B cell (primary cell): ENCODE results near the gene ARHGAP9. TPM values are rescaled to one million over a fixed set of nuclear protein-coding genes. Genes with fewer than 3 reads are reported as not detected.
A peak's percentile ranks its signal among the peaks of the same experiment; 100 is the strongest.

Experiments used
- ATAC-seq: fragments of 200-7000 bp; cut with Tn5 transposase; one replicate; pipeline ENCODE4 v1.10.0; 2021; ENCODE audit warnings: low read depth, mild to moderate bottlenecking, moderate number of reproducible peaks, moderate library complexity
- CTCF ChIA-PET: fragments of 350-600 bp; sonication (Branson Sonifier 250); formaldehyde crosslinking; loops from one replicate; lab custom pipeline; 2021; ENCODE audit warnings: antibody characterized with exemption, inconsistent platforms; lab: Charles Lee
- POLR2A ChIA-PET: fragments of 350-600 bp; sonication (Branson Sonifier 250); formaldehyde crosslinking; loops from one replicate; lab custom pipeline; 2021; ENCODE audit warnings: antibody characterized with exemption; lab: Charles Lee
- DNase-seq: peaks from one replicate; pipeline ENCODE4 v3.0.0; 2013
- H2AFZ ChIP-seq: 2 replicates; pipeline ENCODE4 v1.6.1; 2012; ENCODE audit warnings: mild to moderate bottlenecking, low read depth, low read length; ENCODE audit not compliant: insufficient read depth, poor library complexity, severe bottlenecking
- H3K27ac ChIP-seq, 2 donors: 1 replicate in 1 of 2; 2 replicates in 1 of 2; pipeline ENCODE4 v1.5.1; 2012 to 2013; ENCODE audit warnings: low read length in 2 of 2, mild to moderate bottlenecking in 2 of 2, moderate library complexity in 1 of 2
- H3K27me3 ChIP-seq, 4 experiments: fragments of 200-600 bp in 1 of 4; sonication (generic) in 1 of 4; replicated peaks in 1 of 4; 1 replicate in 2 of 4; 2 replicates in 2 of 4; pipeline versions ENCODE4 v1.6.1 to v1.7.0; 2013 to 2016; ENCODE audit warnings: low read length in 3 of 4, mild to moderate bottlenecking in 2 of 4, mixed read lengths in 1 of 4, moderate library complexity in 1 of 4; ENCODE audit not compliant: insufficient read depth in 4 of 4, control insufficient read depth in 3 of 4; ENCODE audit errors: control extremely low read depth in 1 of 4
- H3K36me3 ChIP-seq, 2 experiments: replicated peaks in 1 of 2; 1 replicate in 1 of 2; 2 replicates in 1 of 2; pipeline versions ENCODE4 v1.6.1 to v1.7.1; 2013; ENCODE audit warnings: low read length in 1 of 2; ENCODE audit not compliant: insufficient read depth in 2 of 2, control insufficient read depth in 1 of 2; ENCODE audit errors: control extremely low read depth in 1 of 2, extremely low read depth in 1 of 2
- H3K4me1 ChIP-seq, 2 donors: fragments of 200-600 bp in 1 of 2; sonication (generic) in 1 of 2; 1 replicate in 1 of 2; 2 replicates in 1 of 2; pipeline versions ENCODE4 v1.5.1 to v1.6.1; 2013 to 2017; ENCODE audit warnings: low read length in 2 of 2; ENCODE audit not compliant: control insufficient read depth in 2 of 2, insufficient read depth in 2 of 2
- H3K4me2 ChIP-seq: replicated peaks from 2 replicates; pipeline ENCODE3; 2012; ENCODE audit warnings: mild to moderate bottlenecking, low read depth, low read length; ENCODE audit not compliant: poor library complexity, severe bottlenecking
- H3K4me3 ChIP-seq, 5 experiments: fragments of 200-600 bp in 1 of 5; sonication (generic) in 1 of 5; 1 replicate in 3 of 5; 2 replicates in 2 of 5; pipeline versions ENCODE4 v1.5.1 to v1.7.0; 2011 to 2016; ENCODE audit warnings: low read length in 4 of 5, mild to moderate bottlenecking in 4 of 5, low read depth in 2 of 5, control low read depth in 1 of 5, moderate library complexity in 1 of 5; ENCODE audit not compliant: insufficient read depth in 1 of 5; ENCODE audit errors: control extremely low read depth in 1 of 5, extremely low read depth in 1 of 5
- H3K79me2 ChIP-seq: fragments of 200-600 bp; sonication (generic); one replicate; pipeline ENCODE4 v1.6.0; 2016; ENCODE audit warnings: low read length; ENCODE audit not compliant: control insufficient read depth, insufficient read depth
- H3K9ac ChIP-seq: fragments of 200-600 bp; sonication (generic); 2 replicates; pipeline ENCODE4 v1.6.1; 2017; ENCODE audit warnings: mild to moderate bottlenecking, low read length, moderate library complexity
- H3K9me3 ChIP-seq, 3 donors: one replicate each; pipeline versions ENCODE4 v1.6.1 to v1.7.1; 2013; ENCODE audit warnings: low read length in 2 of 3; ENCODE audit not compliant: control insufficient read depth in 2 of 3, insufficient read depth in 1 of 3; ENCODE audit errors: control extremely low read depth in 1 of 3
- H4K20me1 ChIP-seq: 2 replicates; pipeline ENCODE4 v1.6.0; 2012; ENCODE audit warnings: mild to moderate bottlenecking, low read length; ENCODE audit not compliant: insufficient read depth, control insufficient read depth, poor library complexity, severe bottlenecking
- H3K27ac Mint-ChIP-seq: one replicate; pipeline ENCODE4 v1.8.0; 2021; ENCODE audit warnings: mixed read lengths
- H3K27me3 Mint-ChIP-seq: one replicate; pipeline ENCODE4 v1.8.0; 2021; ENCODE audit warnings: mixed read lengths
- H3K4me1 Mint-ChIP-seq: one replicate; pipeline ENCODE4 v1.8.0; 2021; ENCODE audit warnings: mixed read lengths
- H3K4me3 Mint-ChIP-seq: one replicate; pipeline ENCODE4 v1.8.0; 2021; ENCODE audit warnings: mixed read lengths
- H3K9me3 Mint-ChIP-seq: one replicate; pipeline ENCODE4 v1.8.0; 2022; ENCODE audit warnings: mixed read lengths; ENCODE audit not compliant: insufficient read depth
- EZH2 ChIP-seq: IDR thresholded peaks from 2 replicates; pipeline ENCODE4 v1.6.1; 2012; ENCODE audit warnings: borderline replicate concordance, low read depth, mild to moderate bottlenecking, moderate library complexity, low read length; ENCODE audit not compliant: insufficient read depth, poor library complexity, severe bottlenecking
- WGBS: methylation state at CpG from one replicate; pipeline ENCODE4 v1.1.5; 2013; ENCODE audit warnings: missing lambda C conversion rate; ENCODE audit not compliant: insufficient coverage; 5-methylcytosine and 5-hydroxymethylcytosine counted together
- intact Hi-C: fragments of 100-400 bp; cut with micrococcal nuclease; formaldehyde crosslinking; loops from one replicate; pipeline ENCODE4 v1.10.0; 2022
- polyA plus RNA-seq: library from polyadenylated mRNA; depleted of rRNA; stranded (reverse); fragments of >200 nt; gene quantifications from 2 replicates; pipeline ENCODE4 v1.2.3, GENCODE V29; 2012
- total RNA-seq, 2 donors: library from RNA; stranded (reverse); fragments of 120-200 nt in 1 of 2; gene quantifications; 1 replicate in 1 of 2; 2 replicates in 1 of 2; pipeline versions ENCODE4 v1.2.3 to v1.2.4, GENCODE V29; 2013 to 2022
- TF ChIP-seq, protein P1 (sequence below): fragments of 200-600 bp; IDR thresholded peaks from one replicate; pipeline ENCODE4 v1.8.0; 2022; ENCODE audit warnings: antibody characterized with exemption, mild to moderate bottlenecking

ARHGAP9 gene
- total and polyA plus RNA-seq, 2 donors (not counting 1 experiment from before 2014, with no cell fraction given), result 161 to 390 TPM

DNA sequence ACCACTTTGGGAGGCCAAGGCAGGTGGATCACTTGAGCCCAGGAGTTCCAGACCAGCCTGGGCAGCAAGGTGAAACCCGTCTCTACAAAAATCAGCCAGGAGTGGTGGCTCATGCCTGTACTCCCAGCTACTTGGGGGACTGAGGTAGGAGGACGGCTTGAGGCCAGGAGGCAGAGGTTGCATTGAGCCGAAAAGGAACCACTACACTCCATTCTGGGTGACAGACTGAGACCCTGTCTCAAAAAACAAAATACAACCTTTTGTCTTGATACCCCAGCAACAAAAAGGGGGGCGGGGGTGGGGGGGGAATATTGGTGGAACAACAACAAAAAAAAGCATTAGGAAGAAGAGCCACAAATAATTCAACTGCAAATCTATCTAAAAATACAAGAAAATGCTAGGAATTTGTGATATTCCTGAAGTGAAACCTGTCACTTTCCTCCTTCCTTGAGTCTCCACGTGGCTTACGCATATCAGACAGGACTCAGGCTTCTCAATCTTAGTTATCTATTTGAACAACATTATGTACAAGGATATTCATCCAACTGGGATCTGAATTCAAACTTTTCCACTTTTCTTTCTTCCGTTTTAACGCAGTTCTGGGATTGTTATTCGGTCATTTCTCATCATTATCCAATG is 50.1 kb downstream of the ARHGAP9 start:
- Histone ChIP-seq H4K20me1 (peaks cover 9% of the 10 kb centered on the region), H3K27me3 (no peaks in the 10 kb centered on the region), H3K9me3 (no peaks in the 10 kb centered on the region), H3K4me2 (peak overlapping the region; percentile 81), H3K9ac (peak overlapping the region; percentile 76), H3K79me2 (peaks cover 37% of the 10 kb centered on the region), H3K27ac (peak overlapping the region; percentile 96), H2AFZ (peak overlapping the region; percentile 84), H3K4me3 (peak overlapping the region; percentile 60 to 94 (median 64)), H3K36me3 (no peaks in the 10 kb centered on the region), H3K4me1 (peaks cover 13 to 19% of the 10 kb centered on the region in 2 donors)
- POLR2A ChIA-PET, result interaction anchor here (0.5 to 0.6 kb wide), 4 partner anchors 28 to 336 kb away, joined by 3 to 10 read pairs (median 4); no protein-coding TSS in a partner anchor
- Mint-ChIP-seq H3K27me3 (no peaks in the 10 kb centered on the region), H3K4me1 (peaks cover 44% of the 10 kb centered on the region), H3K27ac (peak overlapping the region; percentile 99), H3K9me3 (no peaks in the 10 kb centered on the region), H3K4me3 (peak overlapping the region; percentile 99)
- TF ChIP-seq, protein P1, sequence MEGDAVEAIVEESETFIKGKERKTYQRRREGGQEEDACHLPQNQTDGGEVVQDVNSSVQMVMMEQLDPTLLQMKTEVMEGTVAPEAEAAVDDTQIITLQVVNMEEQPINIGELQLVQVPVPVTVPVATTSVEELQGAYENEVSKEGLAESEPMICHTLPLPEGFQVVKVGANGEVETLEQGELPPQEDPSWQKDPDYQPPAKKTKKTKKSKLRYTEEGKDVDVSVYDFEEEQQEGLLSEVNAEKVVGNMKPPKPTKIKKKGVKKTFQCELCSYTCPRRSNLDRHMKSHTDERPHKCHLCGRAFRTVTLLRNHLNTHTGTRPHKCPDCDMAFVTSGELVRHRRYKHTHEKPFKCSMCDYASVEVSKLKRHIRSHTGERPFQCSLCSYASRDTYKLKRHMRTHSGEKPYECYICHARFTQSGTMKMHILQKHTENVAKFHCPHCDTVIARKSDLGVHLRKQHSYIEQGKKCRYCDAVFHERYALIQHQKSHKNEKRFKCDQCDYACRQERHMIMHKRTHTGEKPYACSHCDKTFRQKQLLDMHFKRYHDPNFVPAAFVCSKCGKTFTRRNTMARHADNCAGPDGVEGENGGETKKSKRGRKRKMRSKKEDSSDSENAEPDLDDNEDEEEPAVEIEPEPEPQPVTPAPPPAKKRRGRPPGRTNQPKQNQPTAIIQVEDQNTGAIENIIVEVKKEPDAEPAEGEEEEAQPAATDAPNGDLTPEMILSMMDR, result no peak
- TF ChIP-seq EZH2, result no peak
- WGBS, result 70% methylated on average over 1 of the region's 9 CpGs
- no peak for ATAC-seq
- CTCF ChIA-PET, result interaction anchor here (0.8 to 1.2 kb wide), 5 partner anchors 11 to 187 kb away, joined by 3 to 10 read pairs (median 3); partner anchors contain the start of gene GLI1
- intact Hi-C loops, result loop anchor here (2.0 kb wide), 1 partner anchor 57 kb away; no protein-coding TSS in a partner anchor
- peak; percentile 25 for DNase-seq

DNA sequence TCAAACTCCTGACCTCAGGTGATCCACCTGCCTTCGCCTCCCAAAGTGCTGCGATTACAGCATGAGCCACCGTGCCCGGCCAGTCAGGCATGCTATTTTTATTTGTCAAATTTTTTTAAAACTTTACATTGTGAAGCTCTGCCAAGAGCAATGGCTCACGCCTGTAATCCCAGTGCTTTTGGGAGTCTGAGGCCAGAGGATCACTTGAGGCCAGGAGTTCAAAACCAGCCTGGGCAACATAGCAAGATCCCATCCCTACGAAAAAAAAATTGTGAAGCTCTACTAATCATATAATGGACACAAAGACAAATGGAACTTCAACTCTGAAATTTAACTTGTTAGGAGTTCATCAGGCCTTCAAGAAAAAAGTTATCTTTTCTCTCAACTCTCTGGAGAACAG is 50.7 kb downstream of the ARHGAP9 start:
- POLR2A ChIA-PET, result interaction anchor here (0.7 kb wide), 2 partner anchors 35 to 72 kb away, joined by 4 to 5 read pairs; no protein-coding TSS in a partner anchor
- Mint-ChIP-seq H3K4me3 (peak overlapping the region; percentile 99), H3K27ac (peak overlapping the region; percentile 84), H3K4me1 (peaks cover 45% of the 10 kb centered on the region), H3K27me3 (no peaks in the 10 kb centered on the region), H3K9me3 (no peaks in the 10 kb centered on the region)
- WGBS, result 97% methylated on average over 3 of the region's 6 CpGs
- H4K20me1 ChIP-seq, result peaks cover 14% of the 10 kb centered on the region
- no peak overlapping the region for H3K4me3 ChIP-seq
- H3K79me2 ChIP-seq, result peaks cover 43% of the 10 kb centered on the region
- H3K27me3 ChIP-seq, result no peaks in the 10 kb centered on the region
- DNase-seq, result no peak
- H2AFZ ChIP-seq, result no peak overlapping the region
- peaks cover 0 to 3% of the 10 kb centered on the region in 2 experiments for H3K36me3 ChIP-seq
- intact Hi-C loops, result no loop called here
- H3K27ac ChIP-seq, result peak overlapping the region; percentile 96
- TF ChIP-seq EZH2, result no peak
- TF ChIP-seq, protein P1, result no peak
- no peak overlapping the region for H3K9ac ChIP-seq
- H3K4me2 ChIP-seq, result peak overlapping the region; percentile 81
- peaks cover 13 to 19% of the 10 kb centered on the region in 2 donors for H3K4me1 ChIP-seq
- H3K9me3 ChIP-seq, result no peaks in the 10 kb centered on the region
- CTCF ChIA-PET, result no interaction called here
- no peak for ATAC-seq
